ENCODE data around the gene KCNAB2. TPM values are rescaled to one million over a fixed set of nuclear protein-coding genes. Genes with fewer than 3 reads are reported as not detected.

Gene KCNAB2
- total RNA-seq, 4 donors from 2014 or later, result 10.9 to 12.6 (median 11.7) TPM

- Histone ChIP-seq H3K27me3 (peaks cover 17% of the 10 kb centered on the region), H3K27ac (no peak overlapping the region), H3K9me3 (peaks cover 0 to 24% (median 0%) of the 10 kb centered on the region in 3 donors), H3K36me3 (peaks cover 0 to 4% of the 10 kb centered on the region in 2 donors), H3K4me3 (no peak overlapping the region), H3K4me1 (no peaks in the 10 kb centered on the region)
- TF ChIP-seq POLR2A (IDR thresholded peaks at IDR 0.05) (no peak), POLR2AphosphoS5 (IDR thresholded peaks at IDR 0.05) (no peak), CTCF (IDR thresholded peaks at IDR 0.05) (no peak), EP300 (IDR thresholded peaks at IDR 0.05) (no peak)
- WGBS, 2 donors (ENCODE audit: low coverage in 1 of 2), result 70% methylated on average over 2 of the region's 10 CpGs; no CpG with 5 or more reads in 1 of the 2 donors
- ATAC-seq, result no peak
Measured at GRCh38 chr1:6113116-6113515, 67.4 kb downstream of the KCNAB2 start.

GRCh38 chr1:6113745-6114144 is 68.1 kb downstream of the KCNAB2 start:
- Histone ChIP-seq H3K27me3 (peaks cover 12% of the 10 kb centered on the region), H3K4me1 (no peaks in the 10 kb centered on the region), H3K27ac (no peak overlapping the region), H3K36me3 (peaks cover 0 to 4% of the 10 kb centered on the region in 2 donors), H3K4me3 (no peak overlapping the region), H3K9me3 (peaks cover 0 to 24% (median 0%) of the 10 kb centered on the region in 3 donors)
- WGBS, 2 donors (ENCODE audit: low coverage in 1 of 2), result 86 to 90% methylated on average over 9 to 10 of the region's 14 CpGs
- TF ChIP-seq POLR2A (IDR thresholded peaks at IDR 0.05) (no peak), CTCF (IDR thresholded peaks at IDR 0.05) (no peak), EP300 (IDR thresholded peaks at IDR 0.05) (no peak), POLR2AphosphoS5 (IDR thresholded peaks at IDR 0.05) (no peak)
- ATAC-seq, result no peak

GRCh38 chr1:6116137-6116536 is 70.4 kb downstream of the KCNAB2 start:
- H3K36me3 ChIP-seq, result peaks cover 0 to 4% of the 10 kb centered on the region in 2 donors
- no peak for ATAC-seq

GRCh38 chr1:6117064-6117463 is 71.4 kb downstream of the KCNAB2 start:
- no peaks in the 10 kb centered on the region for H3K27me3 ChIP-seq
- TF ChIP-seq CTCF (IDR thresholded peaks at IDR 0.05) (no peak), POLR2A (IDR thresholded peaks at IDR 0.05) (no peak), EP300 (IDR thresholded peaks at IDR 0.05) (no peak), POLR2AphosphoS5 (IDR thresholded peaks at IDR 0.05) (no peak)
- ATAC-seq, result no peak
- no peaks in the 10 kb centered on the region for H3K4me1 ChIP-seq
- H3K36me3 ChIP-seq, result peaks cover 0 to 4% of the 10 kb centered on the region in 2 donors
- no peak overlapping the region for H3K27ac ChIP-seq
- peaks cover 0 to 24% (median 0%) of the 10 kb centered on the region in 3 donors for H3K9me3 ChIP-seq
- 90 to 92% methylated on average over 2 of the region's 2 CpGs for WGBS, 2 donors (ENCODE audit: low coverage in 1 of 2)
- no peak overlapping the region for H3K4me3 ChIP-seq

More at GRCh38 chr1:6116137-6116536, 70.4 kb downstream of the KCNAB2 start:
- TF ChIP-seq CTCF (IDR thresholded peaks at IDR 0.05) (no peak), EP300 (IDR thresholded peaks at IDR 0.05) (no peak), POLR2AphosphoS5 (IDR thresholded peaks at IDR 0.05) (no peak), POLR2A (IDR thresholded peaks at IDR 0.05) (no peak)
- H3K27me3 ChIP-seq, result no peaks in the 10 kb centered on the region
- peaks cover 0 to 24% (median 0%) of the 10 kb centered on the region in 3 donors for H3K9me3 ChIP-seq
- no peak overlapping the region for H3K4me3 ChIP-seq
- no peaks in the 10 kb centered on the region for H3K4me1 ChIP-seq
- 30 to 50% methylated on average over 1 of the region's 1 CpG for WGBS, 2 donors (ENCODE audit: low coverage in 1 of 2)
- H3K27ac ChIP-seq, result no peak overlapping the region

- Histone ChIP-seq H3K4me1 (no peaks in the 10 kb centered on the region), H3K4me3 (no peak overlapping the region), H3K36me3 (peaks cover 0 to 4% of the 10 kb centered on the region in 2 donors), H3K9me3 (peaks cover 0 to 24% (median 0%) of the 10 kb centered on the region in 3 donors), H3K27me3 (no peaks in the 10 kb centered on the region), H3K27ac (no peak overlapping the region)
- TF ChIP-seq POLR2AphosphoS5 (IDR thresholded peaks at IDR 0.05) (no peak), EP300 (IDR thresholded peaks at IDR 0.05) (no peak), POLR2A (IDR thresholded peaks at IDR 0.05) (no peak), CTCF (IDR thresholded peaks at IDR 0.05) (no peak)
- ATAC-seq, result no peak
Measured at GRCh38 chr1:6117624-6118023, 71.9 kb downstream of the KCNAB2 start.
